ENCODE data around the gene ELN. TPM values are rescaled to one million over a fixed set of nuclear protein-coding genes. Genes with fewer than 3 reads are reported as not detected.

The ELN gene
- total RNA-seq, 1 donor from 2014 or later = 15,554 TPM

- H3K27ac Mint-ChIP-seq (ENCODE audit: unreplicated experiment) = peak overlapping the region; percentile 82
- TF ChIP-seq CTCF (IDR thresholded peaks at IDR 0.05) = no peak
- H3K27me3 Mint-ChIP-seq (ENCODE audit: low read depth) = no peaks in the 10 kb centered on the region
Measured at GRCh38 chr7:74039337-74039736, 11.4 kb downstream of the ELN start.

GRCh38 chr7:74040101-74040790 is 12.3 kb downstream of the ELN start:
- Mint-ChIP-seq H3K36me3 (ENCODE audit: low read depth) (peaks cover 56% of the 10 kb centered on the region), H3K27me3 (ENCODE audit: low read depth) (no peaks in the 10 kb centered on the region), H3K4me3 (ENCODE audit: unreplicated experiment) (no peak overlapping the region), H3K27ac (ENCODE audit: unreplicated experiment) (peak overlapping the region; percentile 90), H3K9me3 (ENCODE audit: low read depth) (no peaks in the 10 kb centered on the region), H3K4me1 (ENCODE audit: low read depth) (peaks cover 38% of the 10 kb centered on the region)
- DNase-seq (ENCODE audit: low spot score) = no peak
- no peak for TF ChIP-seq CTCF (IDR thresholded peaks at IDR 0.05)

More at GRCh38 chr7:74039337-74039736, 11.4 kb downstream of the ELN start:
- Mint-ChIP-seq H3K4me1 (ENCODE audit: low read depth) (peaks cover 45% of the 10 kb centered on the region), H3K4me3 (ENCODE audit: unreplicated experiment) (no peak overlapping the region), H3K36me3 (ENCODE audit: low read depth) (peaks cover 62% of the 10 kb centered on the region), H3K9me3 (ENCODE audit: low read depth) (no peaks in the 10 kb centered on the region)
- DNase-seq (ENCODE audit: low spot score) = no peak

GRCh38 chr7:74040791-74041520 is 13.0 kb downstream of the ELN start:
- TF ChIP-seq CTCF (IDR thresholded peaks at IDR 0.05) = no peak
- no peak overlapping the region for H3K4me3 Mint-ChIP-seq (ENCODE audit: unreplicated experiment)
- peak overlapping the region; percentile 90 for H3K27ac Mint-ChIP-seq (ENCODE audit: unreplicated experiment)
- no peak for DNase-seq (ENCODE audit: low spot score)
- H3K9me3 Mint-ChIP-seq (ENCODE audit: low read depth) = no peaks in the 10 kb centered on the region
- no peaks in the 10 kb centered on the region for H3K27me3 Mint-ChIP-seq (ENCODE audit: low read depth)
- H3K4me1 Mint-ChIP-seq (ENCODE audit: low read depth) = peaks cover 38% of the 10 kb centered on the region
- peaks cover 57% of the 10 kb centered on the region for H3K36me3 Mint-ChIP-seq (ENCODE audit: low read depth)

DNA sequence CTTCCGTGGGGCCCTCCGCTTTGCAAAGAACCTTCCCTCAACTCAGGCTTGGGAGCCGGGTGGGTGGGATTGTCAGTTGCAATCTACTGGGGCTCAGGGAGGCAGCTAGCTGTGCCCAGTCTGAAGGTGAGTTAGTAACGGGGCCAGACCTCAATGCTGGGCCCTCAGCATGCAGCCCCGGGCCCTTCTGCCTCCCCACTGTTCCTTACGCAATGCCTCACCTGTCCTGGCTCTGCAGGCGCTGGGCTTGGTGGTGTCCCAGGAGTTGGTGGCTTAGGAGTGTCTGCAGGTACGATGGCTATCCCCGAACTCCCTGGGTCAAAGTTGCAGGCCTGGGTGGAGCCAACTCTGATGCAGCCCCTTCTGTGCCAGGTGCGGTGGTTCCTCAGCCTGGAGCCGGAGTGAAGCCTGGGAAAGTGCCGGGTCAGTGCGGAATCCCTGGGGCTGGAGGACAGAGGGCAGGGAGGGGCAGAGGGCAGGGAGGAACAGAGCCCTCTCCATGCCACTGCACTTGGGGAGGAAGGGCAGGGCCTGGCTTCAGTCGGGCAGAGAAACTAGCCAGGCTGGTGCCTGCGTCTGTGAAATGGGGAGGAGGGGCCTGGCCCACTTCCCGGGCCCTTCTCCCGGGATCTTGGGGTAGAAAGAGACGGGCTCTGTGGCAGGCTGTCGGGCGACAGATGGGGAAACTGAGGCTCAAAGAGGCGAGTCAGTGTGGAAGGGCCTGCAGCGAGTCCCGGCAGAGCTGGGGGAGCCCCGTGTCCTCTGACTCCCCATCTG is 15.0 kb downstream of the ELN start:
- Mint-ChIP-seq H3K9me3 (ENCODE audit: low read depth) (no peaks in the 10 kb centered on the region), H3K27ac (ENCODE audit: unreplicated experiment) (peak overlapping the region; percentile 86), H3K4me1 (ENCODE audit: low read depth) (peaks cover 33% of the 10 kb centered on the region), H3K27me3 (ENCODE audit: low read depth) (no peaks in the 10 kb centered on the region), H3K36me3 (ENCODE audit: low read depth) (peaks cover 56% of the 10 kb centered on the region), H3K4me3 (ENCODE audit: unreplicated experiment) (no peak overlapping the region)
- no peak for TF ChIP-seq CTCF (IDR thresholded peaks at IDR 0.05)
- DNase-seq (ENCODE audit: low spot score) = no peak

GRCh38 chr7:74043523-74043951 is 15.6 kb downstream of the ELN start:
- no peak for TF ChIP-seq CTCF (IDR thresholded peaks at IDR 0.05)
- no peaks in the 10 kb centered on the region for H3K9me3 Mint-ChIP-seq (ENCODE audit: low read depth)
- H3K36me3 Mint-ChIP-seq (ENCODE audit: low read depth) = peaks cover 52% of the 10 kb centered on the region
- H3K4me3 Mint-ChIP-seq (ENCODE audit: unreplicated experiment) = no peak overlapping the region
- no peak for DNase-seq (ENCODE audit: low spot score)
- peaks cover 32% of the 10 kb centered on the region for H3K4me1 Mint-ChIP-seq (ENCODE audit: low read depth)
- H3K27ac Mint-ChIP-seq (ENCODE audit: unreplicated experiment) = peak overlapping the region; percentile 86
- H3K27me3 Mint-ChIP-seq (ENCODE audit: low read depth) = no peaks in the 10 kb centered on the region

Data from chondrocyte (in vitro differentiated cells).